Mesenchymal stem cell (in vitro differentiated cells and primary cell): ENCODE results near the gene PCNT.
"Not testable (repeated sequence)": the region's sequence is repeated elsewhere in the genome, so short reads cannot be mapped to it uniquely, and the experiment has no call there.

Experiments used
- DNase-seq: peaks from one replicate; pipeline ENCODE4 v3.0.0-alpha.2; 2013
- H2AFZ ChIP-seq: one replicate; pipeline ENCODE4 v1.6.1; 2013; ENCODE audit warnings: low read depth, mild to moderate bottlenecking, control low read depth, inconsistent platforms, low read length, moderate library complexity
- H2AK5ac ChIP-seq: 2 replicates; pipeline ENCODE4 v1.6.1; 2013; ENCODE audit warnings: low read length, moderate library complexity, mild to moderate bottlenecking, inconsistent platforms; ENCODE audit not compliant: severe bottlenecking
- H2BK120ac ChIP-seq: one replicate; pipeline ENCODE4 v1.6.1; 2013; ENCODE audit warnings: low read depth, mild to moderate bottlenecking, inconsistent platforms, low read length, moderate library complexity
- H2BK12ac ChIP-seq, 2 experiments: one replicate each; pipeline ENCODE4 v1.6.1; 2013; ENCODE audit warnings: inconsistent platforms in 2 of 2, low read length in 2 of 2, mild to moderate bottlenecking in 2 of 2, moderate library complexity in 2 of 2, control low read depth in 1 of 2
- H2BK15ac ChIP-seq: one replicate; pipeline ENCODE4 v1.6.1; 2013; ENCODE audit warnings: mild to moderate bottlenecking, low read depth, inconsistent platforms; ENCODE audit not compliant: poor library complexity, severe bottlenecking
- H2BK5ac ChIP-seq: 2 replicates; pipeline ENCODE4 v1.6.1; 2013; ENCODE audit warnings: low read depth, mild to moderate bottlenecking, low read length, control low read depth, inconsistent platforms; ENCODE audit not compliant: poor library complexity, severe bottlenecking
- H3K14ac ChIP-seq, 2 experiments: one replicate each; pipeline ENCODE4 v1.6.1; 2013; ENCODE audit warnings: inconsistent platforms in 2 of 2, low read length in 2 of 2, control low read depth in 1 of 2, mild to moderate bottlenecking in 1 of 2, moderate library complexity in 1 of 2
- H3K18ac ChIP-seq, 2 experiments: one replicate each; pipeline ENCODE4 v1.6.1; 2013; ENCODE audit warnings: inconsistent platforms in 2 of 2, low read length in 2 of 2, control low read depth in 1 of 2, low read depth in 1 of 2, mild to moderate bottlenecking in 1 of 2
- H3K23ac ChIP-seq, 2 experiments: one replicate each; pipeline ENCODE4 v1.6.1; 2013; ENCODE audit warnings: inconsistent platforms in 2 of 2, low read length in 2 of 2, mild to moderate bottlenecking in 2 of 2, moderate library complexity in 2 of 2, control low read depth in 1 of 2
- H3K27ac ChIP-seq: 2 replicates; pipeline ENCODE4 v1.5.1; 2013; ENCODE audit warnings: mild to moderate bottlenecking, moderate library complexity, low read length, control low read depth, inconsistent platforms; ENCODE audit not compliant: poor library complexity, severe bottlenecking
- H3K27me3 ChIP-seq, 2 experiments: 2 replicates each; pipeline versions ENCODE4 v1.6.1 to v1.7.0; 2013; ENCODE audit warnings: low read length in 2 of 2, mild to moderate bottlenecking in 2 of 2, moderate library complexity in 2 of 2, control low read depth in 1 of 2, inconsistent platforms in 1 of 2; ENCODE audit not compliant: control insufficient read depth in 1 of 2, insufficient read depth in 1 of 2
- H3K36me3 ChIP-seq, 2 experiments: 2 replicates each; pipeline versions ENCODE4 v1.6.1 to v1.7.0; 2013; ENCODE audit warnings: low read length in 2 of 2, control low read depth in 1 of 2, inconsistent platforms in 1 of 2, low read depth in 1 of 2, mild to moderate bottlenecking in 1 of 2; ENCODE audit not compliant: insufficient read depth in 2 of 2, control insufficient read depth in 1 of 2
- H3K4ac ChIP-seq, 2 experiments: one replicate each; pipeline ENCODE4 v1.6.1; 2013; ENCODE audit warnings: inconsistent platforms in 2 of 2, low read length in 2 of 2, mild to moderate bottlenecking in 2 of 2, moderate library complexity in 2 of 2, control low read depth in 1 of 2, low read depth in 1 of 2
- H3K4me1 ChIP-seq: 2 replicates; pipeline ENCODE4 v1.6.1; 2013; ENCODE audit warnings: low read depth, low read length, control low read depth; ENCODE audit not compliant: control insufficient read depth, insufficient read depth
- H3K4me2 ChIP-seq: 2 replicates; pipeline ENCODE4 v1.6.1; 2013; ENCODE audit warnings: low read length, mild to moderate bottlenecking, inconsistent platforms; ENCODE audit not compliant: poor library complexity, severe bottlenecking
- H3K4me3 ChIP-seq, 2 experiments: 2 replicates each; pipeline versions ENCODE4 v1.5.1 to v1.7.0; 2013; ENCODE audit warnings: low read length in 2 of 2, mild to moderate bottlenecking in 2 of 2, control low read depth in 1 of 2, low read depth in 1 of 2; ENCODE audit not compliant: insufficient read depth in 1 of 2
- H3K79me1 ChIP-seq: replicated peaks from 2 replicates; pipeline ENCODE4 v1.6.1; 2013; ENCODE audit warnings: mild to moderate bottlenecking, control low read depth, low read length, inconsistent platforms; ENCODE audit not compliant: poor library complexity, severe bottlenecking
- H3K9ac ChIP-seq: 2 replicates; pipeline ENCODE4 v1.7.0; 2013; ENCODE audit warnings: mild to moderate bottlenecking, low read length, moderate library complexity
- H3K9me3 ChIP-seq: 2 replicates; pipeline ENCODE4 v1.7.0; 2013; ENCODE audit warnings: mild to moderate bottlenecking, low read length; ENCODE audit not compliant: control insufficient read depth
- H4K8ac ChIP-seq: one replicate; pipeline ENCODE4 v1.6.1; 2013; ENCODE audit warnings: inconsistent platforms, mild to moderate bottlenecking, low read length, moderate library complexity
- H4K91ac ChIP-seq: one replicate; pipeline ENCODE4 v1.6.1; 2013; ENCODE audit warnings: mild to moderate bottlenecking, low read length, inconsistent platforms
- WGBS: methylation state at CpG from one replicate; pipeline ENCODE4 v1.1.7; 2013; ENCODE audit warnings: mixed read lengths; 5-methylcytosine and 5-hydroxymethylcytosine counted together

PCNT gene

GRCh38 chr21:46443910-46444309 is 120.0 kb downstream of the PCNT start:
- H3K9ac ChIP-seq, result no peak overlapping the region
- no peak overlapping the region for H2BK12ac ChIP-seq
- H3K23ac ChIP-seq, result no peak overlapping the region
- no peak overlapping the region for H2BK5ac ChIP-seq
- no peak overlapping the region for H3K4me2 ChIP-seq
- H3K27me3 ChIP-seq, result no peaks in the 10 kb centered on the region
- H3K9me3 ChIP-seq, result peaks cover 2% of the 10 kb centered on the region
- no peak overlapping the region for H4K8ac ChIP-seq
- DNase-seq, result no peak
- H3K18ac ChIP-seq, result no peak overlapping the region
- H2BK120ac ChIP-seq, result no peak overlapping the region
- WGBS, result 93% methylated on average over 8 of the region's 8 CpGs
- no peak overlapping the region for H3K4ac ChIP-seq
- H3K27ac ChIP-seq, result no peak overlapping the region
- H2AFZ ChIP-seq, result no peak overlapping the region
- H2AK5ac ChIP-seq, result no peak overlapping the region
- no peak overlapping the region for H3K4me3 ChIP-seq
- peaks cover 33% of the 10 kb centered on the region for H3K79me1 ChIP-seq
- peaks cover 60 to 71% of the 10 kb centered on the region in 2 experiments for H3K36me3 ChIP-seq
- H4K91ac ChIP-seq, result no peak overlapping the region
- H3K14ac ChIP-seq, result no peak overlapping the region
- no peaks in the 10 kb centered on the region for H3K4me1 ChIP-seq
- H2BK15ac ChIP-seq, result no peak overlapping the region

- no peaks in the 10 kb centered on the region for H3K27me3 ChIP-seq
- no peak overlapping the region for H2BK15ac ChIP-seq
- peaks cover 24 to 29% of the 10 kb centered on the region in 2 experiments for H3K36me3 ChIP-seq
- no peak for DNase-seq
- H3K4me1 ChIP-seq, result peaks cover 2% of the 10 kb centered on the region
- no peak overlapping the region for H2BK120ac ChIP-seq
- no peak overlapping the region for H3K27ac ChIP-seq
- no peak overlapping the region for H3K4me2 ChIP-seq
- no peak overlapping the region for H2BK12ac ChIP-seq
- H3K9ac ChIP-seq, result no peak overlapping the region
- no peak overlapping the region for H3K23ac ChIP-seq
- H3K18ac ChIP-seq, result no peak overlapping the region
- peaks cover 4% of the 10 kb centered on the region for H3K9me3 ChIP-seq
- no peak overlapping the region for H2AK5ac ChIP-seq
- no peak overlapping the region for H2AFZ ChIP-seq
- H3K4ac ChIP-seq, result no peak overlapping the region
- H3K14ac ChIP-seq, result no peak overlapping the region
- peaks cover 42% of the 10 kb centered on the region for H3K79me1 ChIP-seq
- no peak overlapping the region for H4K91ac ChIP-seq
- WGBS, result 98% methylated on average over 4 of the region's 5 CpGs
- no peak overlapping the region for H4K8ac ChIP-seq
- no peak overlapping the region for H2BK5ac ChIP-seq
- H3K4me3 ChIP-seq, result no peak overlapping the region
Measured at GRCh38 chr21:46448108-46448507, 124.2 kb downstream of the PCNT start.

- not testable (repeated sequence) for H2AFZ ChIP-seq, H3K9ac ChIP-seq, H2AK5ac ChIP-seq, H3K14ac ChIP-seq, H4K8ac ChIP-seq, H3K4me3 ChIP-seq, H3K23ac ChIP-seq, H4K91ac ChIP-seq, H3K4me1 ChIP-seq, H2BK12ac ChIP-seq, H3K27me3 ChIP-seq, H3K9me3 ChIP-seq, H2BK120ac ChIP-seq, H3K27ac ChIP-seq, H2BK5ac ChIP-seq, H3K4me2 ChIP-seq, H3K4ac ChIP-seq, DNase-seq, H2BK15ac ChIP-seq, H3K18ac ChIP-seq
- peaks cover 40% of the 10 kb centered on the region for H3K79me1 ChIP-seq
- H3K36me3 ChIP-seq, result peaks cover 18 to 23% of the 10 kb centered on the region in 2 experiments
- 96% methylated on average over 4 of the region's 6 CpGs for WGBS
Measured at GRCh38 chr21:46448855-46449254, 124.9 kb downstream of the PCNT start.

- no peak overlapping the region for H3K9ac ChIP-seq
- H3K14ac ChIP-seq, result no peak overlapping the region
- H3K4me3 ChIP-seq, result no peak overlapping the region
- no peak overlapping the region for H2BK12ac ChIP-seq
- peaks cover 2 to 4% of the 10 kb centered on the region in 2 experiments for H3K36me3 ChIP-seq
- no peak overlapping the region for H2AFZ ChIP-seq
- DNase-seq, result no peak
- H3K18ac ChIP-seq, result no peak overlapping the region
- H2BK15ac ChIP-seq, result no peak overlapping the region
- H3K23ac ChIP-seq, result no peak overlapping the region
- H4K91ac ChIP-seq, result no peak overlapping the region
- no peak overlapping the region for H3K27ac ChIP-seq
- H2BK5ac ChIP-seq, result no peak overlapping the region
- H4K8ac ChIP-seq, result no peak overlapping the region
- no peak overlapping the region for H3K4me2 ChIP-seq
- H3K4me1 ChIP-seq, result peaks cover 8% of the 10 kb centered on the region
- no peaks in the 10 kb centered on the region for H3K27me3 ChIP-seq
- peaks cover 57% of the 10 kb centered on the region for H3K79me1 ChIP-seq
- no peak overlapping the region for H2AK5ac ChIP-seq
- no peak overlapping the region for H2BK120ac ChIP-seq
- 95% methylated on average over 5 of the region's 5 CpGs for WGBS
- H3K4ac ChIP-seq, result no peak overlapping the region
- H3K9me3 ChIP-seq, result peaks cover 4% of the 10 kb centered on the region
Measured at GRCh38 chr21:46452710-46453109, 128.8 kb downstream of the PCNT start.
